ENCODE measurements around the gene SAYSD1. TPM values are rescaled to one million over a fixed set of nuclear protein-coding genes. Genes with fewer than 3 reads are reported as not detected.

The SAYSD1 gene
- total and polyA plus RNA-seq, 2 of the 8 experiments (the other 6 are each of a cell fraction or from before 2014, with no cell fraction given) = 6.7 to 7.9 TPM

DNA sequence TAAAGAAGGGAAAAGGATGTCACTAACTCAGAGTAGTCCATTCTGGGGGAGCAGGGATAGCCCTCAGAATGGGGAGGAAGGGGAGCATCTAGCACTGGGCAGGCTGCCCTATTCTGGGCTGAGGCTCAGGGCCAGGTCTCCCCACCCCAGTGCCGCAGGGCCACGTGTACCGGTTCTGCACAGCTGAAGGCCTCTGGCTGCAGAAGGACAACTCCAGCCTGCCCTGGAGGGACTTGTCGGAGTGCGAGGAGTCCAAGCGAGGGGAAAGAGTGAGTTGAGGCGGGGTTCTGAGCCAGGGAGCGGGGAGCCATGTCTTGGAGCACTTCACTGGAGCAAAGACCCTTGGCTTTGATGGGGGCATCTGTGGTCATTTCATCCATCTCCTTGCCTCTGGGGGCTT, 49.4 kb downstream of the SAYSD1 start (continued):
- TF ChIP-seq EZH2 (IDR thresholded peaks at IDR 0.05; ENCODE audit: low read depth, low read length, severe bottlenecking) = no peak

Measured in H1 (cell line).